GM12878 (cell line): Measurements from ENCODE around the gene HCN3. TPM values are rescaled to one million over a fixed set of nuclear protein-coding genes. Genes with fewer than 3 reads are reported as not detected.

ENCODE experiments used
- ATAC-seq: fragments of 200-7000 bp; cut with Tn5 transposase; 3 replicates; pipeline ENCODE4 v1.9.1; 2020; ENCODE audit warnings: mild to moderate bottlenecking, moderate library complexity
- BruUV-seq: library from RNA; stranded (reverse); fragments of 400-500 nt; replicated peaks from 2 replicates; lab custom pipeline; 2021; lab: Mats Ljungman, UMichigan
- CTCF ChIA-PET: fragments of 300-600 bp; sonication (Branson Sonifier 250); formaldehyde crosslinking; extraction: SDS; loops from one replicate; lab custom pipeline; 2021; ENCODE audit warnings: inconsistent platforms; lab: Yijun Ruan, JAX
- POLR2A ChIA-PET: fragments of 350-600 bp; formaldehyde crosslinking; extraction: SDS; loops from one replicate; lab custom pipeline; 2021; ENCODE audit warnings: inconsistent platforms; lab: Charles Lee
- RAD21 ChIA-PET: fragments of 300-600 bp; sonication (Branson Sonifier 250); formaldehyde crosslinking; loops from one replicate; lab custom pipeline; 2023; ENCODE audit warnings: antibody characterized with exemption; ENCODE audit not compliant: unreplicated experiment; lab: Charles Lee
- SMC1A ChIA-PET: fragments of 300-600 bp; sonication (Branson Sonifier 250); formaldehyde crosslinking; loops from one replicate; lab custom pipeline; 2023; ENCODE audit not compliant: unreplicated experiment, uncharacterized antibody; lab: Charles Lee
- DNase-seq: peaks from one replicate; pipeline ENCODE4 v3.0.0-alpha.2; 2011; ENCODE audit warnings: low read depth, low spot score
- FAIRE-seq: peaks from 3 replicates; lab custom pipeline; 2011; peaks lifted over from hg19 to GRCh38; lab: Jason Lieb, UNC
- H2AFZ ChIP-seq: 2 replicates; pipeline ENCODE4 v1.6.0; 2011; ENCODE audit warnings: low read depth, low read length, control low read depth; ENCODE audit not compliant: control insufficient read depth
- H3K27ac ChIP-seq: 2 replicates; pipeline ENCODE4 v1.5.1; 2011; ENCODE audit warnings: control low read depth; ENCODE audit not compliant: control insufficient read depth, insufficient read depth
- H3K27me3 ChIP-seq, 2 experiments: replicated peaks in 1 of 2; 2 replicates each; pipeline versions ENCODE4 v1.6.0 to v1.6.1; 2011; ENCODE audit warnings: low read length in 1 of 2; ENCODE audit not compliant: control insufficient read depth in 2 of 2, insufficient read depth in 2 of 2
- H3K36me3 ChIP-seq, 2 experiments: 2 replicates each; pipeline ENCODE4 v1.5.1; 2011; ENCODE audit warnings: low read length in 1 of 2; ENCODE audit not compliant: control insufficient read depth in 2 of 2, insufficient read depth in 2 of 2
- H3K4me1 ChIP-seq: 2 replicates; pipeline ENCODE4 v1.6.1; 2011; ENCODE audit warnings: mild to moderate bottlenecking, low read length, moderate library complexity, mixed read lengths; ENCODE audit not compliant: control insufficient read depth, insufficient read depth
- H3K4me2 ChIP-seq: 2 replicates; pipeline ENCODE4 v1.6.0; 2011; ENCODE audit warnings: control low read depth; ENCODE audit not compliant: control insufficient read depth, insufficient read depth
- H3K4me3 ChIP-seq: fragments of 200-600 bp; sonication (generic); 2 replicates; pipeline ENCODE4 v1.5.1; 2016
- H3K79me2 ChIP-seq: 2 replicates; pipeline ENCODE4 v1.6.0; 2011; ENCODE audit warnings: low read length; ENCODE audit not compliant: control insufficient read depth, insufficient read depth
- H3K9ac ChIP-seq: 2 replicates; pipeline ENCODE4 v1.8.0; 2011; ENCODE audit warnings: low read length, control low read depth, mixed read lengths; ENCODE audit not compliant: control insufficient read depth, insufficient read depth
- H3K9me3 ChIP-seq: replicated peaks from 3 replicates; pipeline ENCODE4 v1.5.1; 2011; ENCODE audit warnings: mild to moderate bottlenecking, low read length; ENCODE audit not compliant: control insufficient read depth, insufficient read depth
- H4K20me1 ChIP-seq: 2 replicates; pipeline ENCODE4 v1.6.0; 2011; ENCODE audit not compliant: control insufficient read depth, insufficient read depth
- CBX5 ChIP-seq: sonication (generic); IDR thresholded peaks from 2 replicates; pipeline ENCODE4 v1.6.1; 2016; ENCODE audit warnings: low read depth, moderate library complexity, mild to moderate bottlenecking, inconsistent platforms
- EP300 ChIP-seq, 2 experiments: fragments of 150-350 bp in 1 of 2; IDR thresholded peaks; 2 replicates each; pipeline ENCODE4 v1.6.1; 2011 to 2012; ENCODE audit warnings: low read depth in 2 of 2, low read length in 2 of 2, borderline replicate concordance in 1 of 2, improper control_type of control experiment in 1 of 2, inconsistent platforms in 1 of 2; ENCODE audit not compliant: control insufficient read depth in 1 of 2
- IKZF1 ChIP-seq: fragments of 450-650 bp; conservative IDR thresholded peaks from 2 replicates; pipeline ENCODE4 v1.6.1; 2017; ENCODE audit warnings: antibody characterized with exemption, mild to moderate bottlenecking
- MTA3 ChIP-seq: IDR thresholded peaks from 2 replicates; pipeline ENCODE4 v1.6.1; 2012; ENCODE audit warnings: low read length, inconsistent platforms, borderline replicate concordance
- NFXL1 ChIP-seq: fragments of 450-650 bp; IDR thresholded peaks from 2 replicates; pipeline ENCODE4 v1.6.1; 2017; ENCODE audit warnings: antibody characterized with exemption, mild to moderate bottlenecking, borderline replicate concordance
- NR2C1 ChIP-seq: fragments of 450-650 bp; IDR thresholded peaks from 2 replicates; pipeline ENCODE4 v1.6.1; 2017; ENCODE audit warnings: antibody characterized with exemption, mild to moderate bottlenecking, moderate library complexity
- SMAD5 ChIP-seq: IDR thresholded peaks from 2 replicates; pipeline ENCODE4 v1.6.1; 2016; ENCODE audit warnings: antibody characterized with exemption, low read depth
- SRF ChIP-seq, 2 experiments: IDR thresholded peaks; 2 replicates each; pipeline ENCODE4 v1.6.1; 2011; ENCODE audit warnings: low read depth in 2 of 2, low read length in 2 of 2, mild to moderate bottlenecking in 1 of 2, moderate library complexity in 1 of 2
- ZNF622 ChIP-seq: fragments of 450-650 bp; IDR thresholded peaks from 2 replicates; pipeline ENCODE4 v1.6.1; 2017; ENCODE audit warnings: mild to moderate bottlenecking, inconsistent platforms
- WGBS: methylation state at CpG from one replicate; pipeline ENCODE4 v1.1.6; 2016; ENCODE audit warnings: low lambda C conversion rate; ENCODE audit not compliant: insufficient replicate concordance, insufficient coverage; ENCODE audit errors: missing lambda C conversion rate; 5-methylcytosine and 5-hydroxymethylcytosine counted together
- in situ Hi-C: fragments of 300-500 bp; cut with MboI; formaldehyde crosslinking; loops from 9 replicates; pipeline ENCODE4 v1.14.3; 2018; ENCODE audit warnings: mixed read lengths
- intact Hi-C: fragments of 100-400 bp; cut with micrococcal nuclease; formaldehyde crosslinking; loops from one replicate; pipeline ENCODE4 v1.14.2; 2022; ENCODE audit not compliant: unreplicated experiment
- polyA plus RNA-seq, 11 experiments: library from polyadenylated mRNA; depleted of rRNA in 4 of 11; unstranded in 6 of 11; stranded (reverse) in 5 of 11; fragments of >200 nt; fragmentation: Nextera tagmentation in 4 of 11; fragmentation: Illumina TruSeq in 1 of 11; extraction: Ambion mirVana in 4 of 11; extraction: Trizol in 1 of 11; gene quantifications; 1 replicate in 1 of 11; 2 replicates in 10 of 11; pipeline versions ENCODE4 v1.2.1 to v1.2.3, GENCODE V29; 2011 to 2016; ENCODE audit warnings: inconsistent platforms in 2 of 11, missing spikeins in 2 of 11, low read depth in 1 of 11
- total RNA-seq, 4 experiments: library from RNA; depleted of rRNA in 3 of 4; stranded (reverse); fragments of >200 nt in 3 of 4; fragmentation: Illumina TruSeq in 1 of 4; extraction: Trizol in 1 of 4; gene quantifications; 2 replicates each; pipeline versions ENCODE4 v1.2.1 to v1.2.3, GENCODE V29; 2013 to 2021
- TF ChIP-seq, protein P1 (sequence below): fragments of 450-650 bp; IDR thresholded peaks from 2 replicates; pipeline ENCODE4 v1.6.1; 2018; ENCODE audit warnings: mild to moderate bottlenecking, low read depth, moderate library complexity; ENCODE audit not compliant: partially characterized antibody

The HCN3 gene
- total and polyA plus RNA-seq, 10 of the 15 experiments (the other 5 are each of a cell fraction or from before 2014, with no cell fraction given): 0.08 to 4.1 (median 1.8) TPM

DNA sequence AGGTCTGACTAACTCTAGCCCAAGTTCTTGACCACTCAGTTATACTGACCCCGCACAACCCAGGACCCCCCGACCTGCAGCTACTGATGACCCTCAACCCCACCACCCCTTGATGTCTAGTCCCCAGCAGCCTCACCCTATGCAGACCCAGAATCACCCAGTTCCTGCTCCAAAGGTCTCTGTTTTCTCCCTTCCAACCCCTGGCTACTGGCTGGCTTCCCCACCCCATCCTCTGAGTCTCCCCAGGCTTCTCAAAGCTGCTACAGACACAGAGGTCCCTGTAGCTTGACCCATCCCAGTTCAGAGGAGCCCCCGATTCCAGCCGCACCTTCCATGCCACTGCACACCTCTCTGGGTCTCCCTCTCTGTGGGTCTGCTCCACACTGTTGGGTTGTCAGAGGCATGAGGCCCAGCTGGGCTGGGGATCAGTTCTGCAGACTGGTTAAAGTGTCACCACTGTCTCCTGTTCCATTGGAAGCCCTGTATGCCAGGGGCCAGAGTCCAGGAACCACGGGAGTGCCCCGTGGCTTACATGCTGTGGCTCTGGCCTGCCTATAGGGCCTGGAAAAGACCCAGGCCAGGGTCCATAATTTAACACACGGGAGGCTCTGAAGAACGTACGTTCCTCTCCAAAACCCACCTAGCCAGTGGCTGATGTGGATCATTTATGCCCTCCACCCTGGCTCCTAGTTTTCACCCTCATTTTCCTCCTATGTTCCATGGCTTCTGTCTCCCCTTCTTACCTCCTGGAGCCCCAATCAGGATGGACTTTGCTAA, 23.5 kb downstream of the HCN3 start (continued):
- no peak for TF ChIP-seq NFXL1
- no peak for TF ChIP-seq ZNF622
- no peak for TF ChIP-seq NR2C1
- no peak for TF ChIP-seq IKZF1
- TF ChIP-seq CBX5: no peak
- TF ChIP-seq SMAD5: no peak

DNA sequence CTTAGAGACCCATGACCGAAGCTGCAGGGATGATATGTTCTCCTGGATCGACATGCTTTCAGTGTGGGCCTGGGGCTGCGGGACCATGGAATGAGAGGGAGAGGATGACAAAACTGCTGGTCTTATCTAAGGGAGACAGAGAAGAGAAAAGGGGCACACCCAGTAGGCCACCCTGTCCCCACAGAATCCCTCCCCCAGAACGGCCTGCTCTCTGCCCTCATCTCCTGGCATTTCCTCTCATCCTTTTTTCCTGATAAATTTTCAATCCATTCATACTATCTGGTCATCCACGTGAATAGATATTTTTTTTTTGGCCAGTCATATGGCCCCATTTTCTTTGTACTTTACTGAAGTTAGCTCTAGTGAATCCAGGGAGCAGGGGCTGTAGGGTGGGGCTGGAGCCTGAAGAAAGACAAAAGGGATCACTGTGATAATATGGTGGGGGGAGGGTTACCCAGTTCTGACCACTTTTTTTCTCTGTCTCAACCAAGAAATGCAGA, 24.1 kb downstream of the HCN3 start, which contains the start of gene PKLR:
PKLR (minus strand) TSS at position 97 of the 500 bp plus-strand sequence; CDS start at position 54, 43 bp downstream.
- FAIRE-seq: no peak
- no peak for DNase-seq
- H3K27ac ChIP-seq: no peak within 1 kb of the TSS
- no peaks in the 10 kb centered on the region for H3K79me2 ChIP-seq
- no peak for ATAC-seq
- H3K27me3 ChIP-seq: no peaks in the 10 kb centered on the region
- in situ Hi-C loops (no loop called here), intact Hi-C loops (no loop called here)
- TF ChIP-seq EP300 (IDR thresholded peaks at IDR 0.05; ENCODE audit: borderline replicate concordance in 1 of 2, control insufficient read depth in 1 of 2, low read depth in 2 of 2, low read length in 2 of 2): no peak
- TF ChIP-seq, protein P1, sequence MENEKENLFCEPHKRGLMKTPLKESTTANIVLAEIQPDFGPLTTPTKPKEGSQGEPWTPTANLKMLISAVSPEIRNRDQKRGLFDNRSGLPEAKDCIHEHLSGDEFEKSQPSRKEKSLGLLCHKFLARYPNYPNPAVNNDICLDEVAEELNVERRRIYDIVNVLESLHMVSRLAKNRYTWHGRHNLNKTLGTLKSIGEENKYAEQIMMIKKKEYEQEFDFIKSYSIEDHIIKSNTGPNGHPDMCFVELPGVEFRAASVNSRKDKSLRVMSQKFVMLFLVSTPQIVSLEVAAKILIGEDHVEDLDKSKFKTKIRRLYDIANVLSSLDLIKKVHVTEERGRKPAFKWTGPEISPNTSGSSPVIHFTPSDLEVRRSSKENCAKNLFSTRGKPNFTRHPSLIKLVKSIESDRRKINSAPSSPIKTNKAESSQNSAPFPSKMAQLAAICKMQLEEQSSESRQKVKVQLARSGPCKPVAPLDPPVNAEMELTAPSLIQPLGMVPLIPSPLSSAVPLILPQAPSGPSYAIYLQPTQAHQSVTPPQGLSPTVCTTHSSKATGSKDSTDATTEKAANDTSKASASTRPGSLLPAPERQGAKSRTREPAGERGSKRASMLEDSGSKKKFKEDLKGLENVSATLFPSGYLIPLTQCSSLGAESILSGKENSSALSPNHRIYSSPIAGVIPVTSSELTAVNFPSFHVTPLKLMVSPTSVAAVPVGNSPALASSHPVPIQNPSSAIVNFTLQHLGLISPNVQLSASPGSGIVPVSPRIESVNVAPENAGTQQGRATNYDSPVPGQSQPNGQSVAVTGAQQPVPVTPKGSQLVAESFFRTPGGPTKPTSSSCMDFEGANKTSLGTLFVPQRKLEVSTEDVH: no peak
- TF ChIP-seq MTA3: no peak
- no peak for TF ChIP-seq SRF (IDR thresholded peaks at IDR 0.05; ENCODE audit: low read depth in 2 of 2, low read length in 2 of 2)
- ChIA-PET CTCF (interaction anchor here (2.3 kb wide), 1 partner anchor 51 kb away, joined by 9 read pairs; no protein-coding TSS in a partner anchor), RAD21 (interaction anchor here (0.8 kb wide), 1 partner anchor 50 kb away, joined by 3 read pairs; no protein-coding TSS in a partner anchor), SMC1A (interaction anchor here (0.7 to 1.4 kb wide), 2 partner anchors 21 to 240 kb away, joined by 3 read pairs; no protein-coding TSS in a partner anchor), POLR2A (interaction anchor here (0.6 kb wide), 1 partner anchor 300 kb away, joined by 3 read pairs; no protein-coding TSS in a partner anchor)
- H2AFZ ChIP-seq: no peak within 1 kb of the TSS
- no peak within 1 kb of the TSS for H3K4me3 ChIP-seq
- H4K20me1 ChIP-seq: no peaks in the 10 kb centered on the region
- 50% methylated on average over 5 of the region's 5 CpGs for WGBS
- no peaks in the 10 kb centered on the region for H3K36me3 ChIP-seq
- no peak within 1 kb of the TSS for H3K4me2 ChIP-seq
- H3K9me3 ChIP-seq: no peaks in the 10 kb centered on the region
- H3K4me1 ChIP-seq: peaks cover 3% of the 10 kb centered on the region; the same call in 1 of the 2 replicates
- H3K9ac ChIP-seq: no peak within 1 kb of the TSS
- no TSS peak for BruUV-seq
